T-helper 2 cell treated with Interferon-gamma antibody and Interleukin-4, amounts not matched to agents 5 μg/mL and 100 μg/mL, for 36 hours (primary cell): ENCODE measurements around the gene OR10J1.
"Not testable (repeated sequence)": the region's sequence is repeated elsewhere in the genome, so short reads cannot be mapped to it uniquely, and the experiment has no call there.

Experiments used
- DNase-seq: peaks from one replicate; pipeline ENCODE4 v3.0.0; 2021; ENCODE audit warnings: low spot score
- H3K27ac Mint-ChIP-seq: one replicate; pipeline ENCODE4 v1.8.0; 2021; ENCODE audit warnings: mild to moderate bottlenecking, mixed read lengths
- H3K27me3 Mint-ChIP-seq: one replicate; pipeline ENCODE4 v1.8.0; 2021; ENCODE audit warnings: low read depth, mixed read lengths
- H3K36me3 Mint-ChIP-seq: one replicate; pipeline ENCODE4 v1.8.0; 2021; ENCODE audit warnings: low read depth, mixed read lengths
- H3K4me1 Mint-ChIP-seq: one replicate; pipeline ENCODE4 v1.8.0; 2021; ENCODE audit warnings: low read depth, mixed read lengths
- H3K4me3 Mint-ChIP-seq: one replicate; pipeline ENCODE4 v1.8.0; 2022; ENCODE audit warnings: mild to moderate bottlenecking, moderate library complexity, mixed read lengths
- H3K9me3 Mint-ChIP-seq: one replicate; pipeline ENCODE4 v1.8.0; 2021; ENCODE audit warnings: mixed read lengths

The OR10J1 gene

GRCh38 chr1:159449605-159450004, 10.1 kb downstream of the OR10J1 start:
- H3K27me3 Mint-ChIP-seq, H3K4me3 Mint-ChIP-seq, H3K36me3 Mint-ChIP-seq, H3K27ac Mint-ChIP-seq, H3K4me1 Mint-ChIP-seq, DNase-seq: not testable (repeated sequence)
- peaks cover 12% of the 10 kb centered on the region for H3K9me3 Mint-ChIP-seq

DNA sequence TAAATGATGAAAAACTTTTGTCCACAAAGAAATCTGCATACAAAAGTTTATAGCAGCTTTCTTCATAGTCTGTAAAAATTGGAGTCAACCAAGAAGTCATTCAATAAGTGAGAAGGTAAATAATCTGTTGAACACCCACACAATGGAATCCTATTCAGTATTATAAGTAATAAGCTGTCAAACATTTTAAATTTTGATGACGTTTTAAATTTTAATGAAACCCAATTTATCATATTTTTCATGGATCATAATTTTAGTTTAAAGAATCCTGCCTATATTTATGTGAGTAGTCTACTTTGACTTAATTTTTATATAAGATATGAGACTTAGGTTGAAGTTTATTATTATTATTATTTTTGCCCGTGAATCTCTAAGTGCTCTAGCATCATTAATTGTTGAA, 20.0 kb downstream of the OR10J1 start:
- no peak for DNase-seq
- no peaks in the 10 kb centered on the region for H3K4me1 Mint-ChIP-seq

DNA sequence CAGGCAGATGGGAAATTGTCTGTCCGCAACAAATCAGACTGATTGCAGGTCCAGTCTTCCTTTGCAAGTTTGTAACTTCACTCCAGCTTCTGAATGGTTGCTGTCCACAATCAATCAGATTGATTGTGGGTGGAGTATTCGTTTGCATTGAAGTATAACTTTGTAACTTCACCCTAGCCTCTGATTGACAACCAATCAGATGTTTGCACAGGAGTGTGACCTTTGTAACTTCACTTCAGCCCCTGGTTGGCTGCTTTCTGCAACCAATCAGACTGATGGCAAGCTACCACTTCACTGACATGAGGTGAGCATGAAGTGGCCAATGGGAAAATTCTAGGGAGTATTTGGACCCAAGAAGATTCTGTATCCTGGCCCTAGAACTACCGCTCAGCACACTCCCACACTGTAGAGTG, 25.7 kb downstream of the OR10J1 start:
- Mint-ChIP-seq H3K4me3 (no peak overlapping the region), H3K36me3 (no peaks in the 10 kb centered on the region), H3K27ac (no peak overlapping the region), H3K4me1 (no peaks in the 10 kb centered on the region), H3K9me3 (peaks cover 17% of the 10 kb centered on the region), H3K27me3 (no peaks in the 10 kb centered on the region)
- DNase-seq = no peak

More for the DNA sequence above, 20.0 kb downstream of the OR10J1 start:
- no peaks in the 10 kb centered on the region for H3K36me3 Mint-ChIP-seq
- no peak overlapping the region for H3K27ac Mint-ChIP-seq
- H3K27me3 Mint-ChIP-seq = no peaks in the 10 kb centered on the region
- peaks cover 17% of the 10 kb centered on the region for H3K9me3 Mint-ChIP-seq
- no peak overlapping the region for H3K4me3 Mint-ChIP-seq

DNA sequence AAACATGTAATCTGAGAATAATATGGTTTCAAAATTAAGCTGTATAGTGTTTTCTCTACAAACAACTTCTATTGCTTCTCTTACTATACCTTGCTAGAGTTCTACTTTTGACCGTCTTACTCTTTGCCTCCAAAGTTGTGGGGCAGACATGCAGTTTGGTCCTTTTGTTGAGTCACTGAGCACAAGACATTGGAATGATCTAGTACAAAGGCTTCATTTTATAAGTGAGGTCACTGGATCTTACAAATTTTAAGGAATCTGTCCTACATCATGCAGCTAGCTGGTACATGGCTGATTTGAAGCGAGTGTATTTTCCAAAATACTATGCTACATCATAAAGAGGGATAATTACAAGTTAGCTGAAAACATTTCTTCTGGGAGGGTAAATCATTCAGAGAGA, 28.8 kb downstream of the OR10J1 start:
- no peaks in the 10 kb centered on the region for H3K27me3 Mint-ChIP-seq
- DNase-seq = no peak
- no peaks in the 10 kb centered on the region for H3K4me1 Mint-ChIP-seq
- no peaks in the 10 kb centered on the region for H3K36me3 Mint-ChIP-seq
- no peak overlapping the region for H3K4me3 Mint-ChIP-seq
- no peak overlapping the region for H3K27ac Mint-ChIP-seq
- peaks cover 4% of the 10 kb centered on the region for H3K9me3 Mint-ChIP-seq

GRCh38 chr1:159469921-159470533, 30.5 kb downstream of the OR10J1 start:
- Mint-ChIP-seq H3K9me3 (no peaks in the 10 kb centered on the region), H3K27me3 (no peaks in the 10 kb centered on the region), H3K4me1 (no peaks in the 10 kb centered on the region), H3K36me3 (no peaks in the 10 kb centered on the region), H3K27ac (no peak overlapping the region), H3K4me3 (no peak overlapping the region)
- no peak for DNase-seq

DNA sequence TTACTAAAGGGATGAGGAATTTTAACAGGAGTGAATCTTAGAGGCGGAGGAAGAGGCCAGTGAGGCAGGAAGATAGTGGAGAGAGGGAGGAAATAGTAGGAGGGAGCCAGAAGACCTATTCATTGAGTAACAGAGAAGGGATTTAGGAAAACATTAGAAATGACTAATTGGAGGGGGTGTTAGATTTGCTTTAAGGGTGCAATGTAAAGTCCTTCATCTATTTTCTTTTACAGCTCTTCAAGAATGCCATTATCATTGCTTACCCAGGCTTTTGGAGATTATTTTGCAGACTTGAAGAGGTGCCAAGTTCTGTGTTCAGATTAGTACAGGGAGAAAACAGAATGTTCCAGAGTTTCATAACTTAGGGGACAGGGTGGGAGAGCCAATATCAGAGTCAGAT, 33.8 kb downstream of the OR10J1 start:
- no peaks in the 10 kb centered on the region for H3K4me1 Mint-ChIP-seq
- H3K9me3 Mint-ChIP-seq = no peaks in the 10 kb centered on the region
- no peak overlapping the region for H3K4me3 Mint-ChIP-seq
- H3K27me3 Mint-ChIP-seq = no peaks in the 10 kb centered on the region
- H3K36me3 Mint-ChIP-seq = no peaks in the 10 kb centered on the region
- no peak for DNase-seq
- no peak overlapping the region for H3K27ac Mint-ChIP-seq

DNA sequence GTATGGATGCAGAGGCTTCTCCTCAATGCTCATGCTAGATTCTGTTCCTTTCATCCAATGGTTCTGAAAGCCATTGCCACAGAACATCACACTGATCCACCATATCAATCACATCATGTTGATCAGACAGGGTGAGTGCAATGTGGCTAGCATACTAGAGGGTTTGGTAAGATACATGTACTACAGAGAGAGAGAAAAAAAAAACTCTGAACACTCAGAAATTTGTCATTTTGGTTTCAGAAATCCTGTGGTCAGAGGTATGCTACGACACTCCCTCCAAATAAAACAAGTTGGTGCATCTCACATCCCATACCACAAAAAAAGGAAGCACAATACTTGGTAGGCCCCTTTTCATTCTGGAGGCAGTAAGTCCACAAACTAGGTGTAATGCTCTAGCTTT, 35.4 kb downstream of the OR10J1 start:
- Mint-ChIP-seq H3K4me3 (no peak overlapping the region), H3K36me3 (no peaks in the 10 kb centered on the region), H3K9me3 (no peaks in the 10 kb centered on the region), H3K27me3 (no peaks in the 10 kb centered on the region), H3K4me1 (no peaks in the 10 kb centered on the region), H3K27ac (no peak overlapping the region)
- no peak for DNase-seq

GRCh38 chr1:159483501-159483900, 44.0 kb downstream of the OR10J1 start:
- Mint-ChIP-seq H3K4me1 (no peaks in the 10 kb centered on the region), H3K9me3 (no peaks in the 10 kb centered on the region), H3K36me3 (no peaks in the 10 kb centered on the region), H3K4me3 (no peak overlapping the region), H3K27me3 (no peaks in the 10 kb centered on the region), H3K27ac (no peak overlapping the region)
- DNase-seq = no peak
